GM12878 (cell line): ENCODE measurements around the gene PTPRM. TPM values are rescaled to one million over a fixed set of nuclear protein-coding genes. Genes with fewer than 3 reads are reported as not detected.

Source experiments
- ATAC-seq: fragments of 200-7000 bp; cut with Tn5 transposase; 3 replicates; pipeline ENCODE4 v1.9.1; 2020; ENCODE audit warnings: mild to moderate bottlenecking, moderate library complexity
- BruUV-seq: library from RNA; stranded (reverse); fragments of 400-500 nt; replicated peaks from 2 replicates; lab custom pipeline; 2021; lab: Mats Ljungman, UMichigan
- CTCF ChIA-PET: fragments of 300-600 bp; sonication (Branson Sonifier 250); formaldehyde crosslinking; extraction: SDS; loops from one replicate; lab custom pipeline; 2021; ENCODE audit warnings: inconsistent platforms; lab: Yijun Ruan, JAX
- POLR2A ChIA-PET: fragments of 350-600 bp; formaldehyde crosslinking; extraction: SDS; loops from one replicate; lab custom pipeline; 2021; ENCODE audit warnings: inconsistent platforms; lab: Charles Lee
- RAD21 ChIA-PET: fragments of 300-600 bp; sonication (Branson Sonifier 250); formaldehyde crosslinking; loops from one replicate; lab custom pipeline; 2023; ENCODE audit warnings: antibody characterized with exemption; ENCODE audit not compliant: unreplicated experiment; lab: Charles Lee
- SMC1A ChIA-PET: fragments of 300-600 bp; sonication (Branson Sonifier 250); formaldehyde crosslinking; loops from one replicate; lab custom pipeline; 2023; ENCODE audit not compliant: unreplicated experiment, uncharacterized antibody; lab: Charles Lee
- DNase-seq: peaks from one replicate; pipeline ENCODE4 v3.0.0-alpha.2; 2011; ENCODE audit warnings: low read depth, low spot score
- FAIRE-seq: peaks from 3 replicates; lab custom pipeline; 2011; peaks lifted over from hg19 to GRCh38; lab: Jason Lieb, UNC
- H2AFZ ChIP-seq: 2 replicates; pipeline ENCODE4 v1.6.0; 2011; ENCODE audit warnings: low read depth, low read length, control low read depth; ENCODE audit not compliant: control insufficient read depth
- H3K27ac ChIP-seq: 2 replicates; pipeline ENCODE4 v1.5.1; 2011; ENCODE audit warnings: control low read depth; ENCODE audit not compliant: control insufficient read depth, insufficient read depth
- H3K27me3 ChIP-seq, 2 experiments: replicated peaks in 1 of 2; 2 replicates each; pipeline versions ENCODE4 v1.6.0 to v1.6.1; 2011; ENCODE audit warnings: low read length in 1 of 2; ENCODE audit not compliant: control insufficient read depth in 2 of 2, insufficient read depth in 2 of 2
- H3K36me3 ChIP-seq, 2 experiments: 2 replicates each; pipeline ENCODE4 v1.5.1; 2011; ENCODE audit warnings: low read length in 1 of 2; ENCODE audit not compliant: control insufficient read depth in 2 of 2, insufficient read depth in 2 of 2
- H3K4me1 ChIP-seq: 2 replicates; pipeline ENCODE4 v1.6.1; 2011; ENCODE audit warnings: mild to moderate bottlenecking, low read length, moderate library complexity, mixed read lengths; ENCODE audit not compliant: control insufficient read depth, insufficient read depth
- H3K4me2 ChIP-seq: 2 replicates; pipeline ENCODE4 v1.6.0; 2011; ENCODE audit warnings: control low read depth; ENCODE audit not compliant: control insufficient read depth, insufficient read depth
- H3K4me3 ChIP-seq: fragments of 200-600 bp; sonication (generic); 2 replicates; pipeline ENCODE4 v1.5.1; 2016
- H3K79me2 ChIP-seq: 2 replicates; pipeline ENCODE4 v1.6.0; 2011; ENCODE audit warnings: low read length; ENCODE audit not compliant: control insufficient read depth, insufficient read depth
- H3K9ac ChIP-seq: 2 replicates; pipeline ENCODE4 v1.8.0; 2011; ENCODE audit warnings: low read length, control low read depth, mixed read lengths; ENCODE audit not compliant: control insufficient read depth, insufficient read depth
- H3K9me3 ChIP-seq: replicated peaks from 3 replicates; pipeline ENCODE4 v1.5.1; 2011; ENCODE audit warnings: mild to moderate bottlenecking, low read length; ENCODE audit not compliant: control insufficient read depth, insufficient read depth
- H4K20me1 ChIP-seq: 2 replicates; pipeline ENCODE4 v1.6.0; 2011; ENCODE audit not compliant: control insufficient read depth, insufficient read depth
- EZH2 ChIP-seq: IDR thresholded peaks from 2 replicates; pipeline ENCODE4 v1.6.1; 2012; ENCODE audit warnings: low read depth, mild to moderate bottlenecking, control low read depth, inconsistent platforms, low read length, borderline replicate concordance; ENCODE audit not compliant: control insufficient read depth
- MEF2A ChIP-seq: IDR thresholded peaks from 2 replicates; pipeline ENCODE4 v1.6.1; 2011; ENCODE audit warnings: low read depth, mild to moderate bottlenecking, low read length, moderate library complexity; ENCODE audit not compliant: insufficient read depth
- RFX5 ChIP-seq: IDR thresholded peaks from 2 replicates; pipeline ENCODE4 v1.6.1; 2011; ENCODE audit warnings: low read depth, low read length, improper control_type of control experiment
- RUNX3 ChIP-seq: IDR thresholded peaks from 2 replicates; pipeline ENCODE4 v1.6.1; 2012; ENCODE audit warnings: low read length, inconsistent platforms
- SMC3 ChIP-seq: IDR thresholded peaks from 2 replicates; pipeline ENCODE4 v1.6.1; 2011; ENCODE audit warnings: low read length, improper control_type of control experiment, borderline replicate concordance
- TAF1 ChIP-seq: IDR thresholded peaks from 2 replicates; pipeline ENCODE4 v1.6.1; 2011; ENCODE audit warnings: mild to moderate bottlenecking, low read depth, low read length, borderline replicate concordance
- YBX1 ChIP-seq: fragments of 450-650 bp; IDR thresholded peaks from 2 replicates; pipeline ENCODE4 v1.6.1; 2016; ENCODE audit warnings: antibody characterized with exemption
- ZNF207 ChIP-seq: fragments of 450-650 bp; IDR thresholded peaks from 2 replicates; pipeline ENCODE4 v1.6.1; 2014; ENCODE audit warnings: antibody characterized with exemption, mild to moderate bottlenecking, borderline replicate concordance
- ZNF24 ChIP-seq: fragments of 450-650 bp; IDR thresholded peaks from 2 replicates; pipeline ENCODE4 v1.6.1; 2017; ENCODE audit warnings: antibody characterized with exemption, mild to moderate bottlenecking
- WGBS: methylation state at CpG from one replicate; pipeline ENCODE4 v1.1.6; 2016; ENCODE audit warnings: low lambda C conversion rate; ENCODE audit not compliant: insufficient replicate concordance, insufficient coverage; ENCODE audit errors: missing lambda C conversion rate; 5-methylcytosine and 5-hydroxymethylcytosine counted together
- in situ Hi-C: fragments of 300-500 bp; cut with MboI; formaldehyde crosslinking; loops from 9 replicates; pipeline ENCODE4 v1.14.3; 2018; ENCODE audit warnings: mixed read lengths
- intact Hi-C: fragments of 100-400 bp; cut with micrococcal nuclease; formaldehyde crosslinking; loops from one replicate; pipeline ENCODE4 v1.14.2; 2022; ENCODE audit not compliant: unreplicated experiment
- polyA plus RNA-seq, 11 experiments: library from polyadenylated mRNA; depleted of rRNA in 4 of 11; unstranded in 6 of 11; stranded (reverse) in 5 of 11; fragments of >200 nt; fragmentation: Nextera tagmentation in 4 of 11; fragmentation: Illumina TruSeq in 1 of 11; extraction: Ambion mirVana in 4 of 11; extraction: Trizol in 1 of 11; gene quantifications; 1 replicate in 1 of 11; 2 replicates in 10 of 11; pipeline versions ENCODE4 v1.2.1 to v1.2.3, GENCODE V29; 2011 to 2016; ENCODE audit warnings: inconsistent platforms in 2 of 11, missing spikeins in 2 of 11, low read depth in 1 of 11
- total RNA-seq, 4 experiments: library from RNA; depleted of rRNA in 3 of 4; stranded (reverse); fragments of >200 nt in 3 of 4; fragmentation: Illumina TruSeq in 1 of 4; extraction: Trizol in 1 of 4; gene quantifications; 2 replicates each; pipeline versions ENCODE4 v1.2.1 to v1.2.3, GENCODE V29; 2013 to 2021
- TF ChIP-seq, protein P1 (sequence below), 3 experiments: IDR thresholded peaks in 2 of 3; conservative IDR thresholded peaks in 1 of 3; 2 replicates each; pipeline ENCODE4 v1.5.1; 2011; ENCODE audit warnings: low read depth in 3 of 3, low read length in 3 of 3, mild to moderate bottlenecking in 3 of 3, control low read depth in 2 of 3, moderate library complexity in 2 of 3, inconsistent platforms in 1 of 3, mixed read lengths in 1 of 3; ENCODE audit not compliant: control insufficient read depth in 2 of 3, insufficient read depth in 1 of 3; ENCODE audit errors: extremely low read depth in 1 of 3
- TF ChIP-seq, protein P2 (sequence below): fragments of 450-650 bp; conservative IDR thresholded peaks from 2 replicates; pipeline ENCODE4 v1.6.1; 2017; ENCODE audit warnings: mild to moderate bottlenecking, moderate library complexity
- TF ChIP-seq, protein P3 (sequence below): IDR thresholded peaks from 2 replicates; pipeline ENCODE4 v1.6.1; 2012; ENCODE audit warnings: low read depth, low read length, improper control_type of control experiment
- TF ChIP-seq, protein P4 (sequence below): fragments of 450-650 bp; IDR thresholded peaks from 2 replicates; pipeline ENCODE4 v1.6.1; 2017; ENCODE audit warnings: mild to moderate bottlenecking, moderate library complexity

The PTPRM gene
- total and polyA plus RNA-seq, 10 of the 15 experiments (the other 5 are each of a cell fraction or from before 2014, with no cell fraction given) = 0.07 to 22.6 (median 0.60) TPM

DNA sequence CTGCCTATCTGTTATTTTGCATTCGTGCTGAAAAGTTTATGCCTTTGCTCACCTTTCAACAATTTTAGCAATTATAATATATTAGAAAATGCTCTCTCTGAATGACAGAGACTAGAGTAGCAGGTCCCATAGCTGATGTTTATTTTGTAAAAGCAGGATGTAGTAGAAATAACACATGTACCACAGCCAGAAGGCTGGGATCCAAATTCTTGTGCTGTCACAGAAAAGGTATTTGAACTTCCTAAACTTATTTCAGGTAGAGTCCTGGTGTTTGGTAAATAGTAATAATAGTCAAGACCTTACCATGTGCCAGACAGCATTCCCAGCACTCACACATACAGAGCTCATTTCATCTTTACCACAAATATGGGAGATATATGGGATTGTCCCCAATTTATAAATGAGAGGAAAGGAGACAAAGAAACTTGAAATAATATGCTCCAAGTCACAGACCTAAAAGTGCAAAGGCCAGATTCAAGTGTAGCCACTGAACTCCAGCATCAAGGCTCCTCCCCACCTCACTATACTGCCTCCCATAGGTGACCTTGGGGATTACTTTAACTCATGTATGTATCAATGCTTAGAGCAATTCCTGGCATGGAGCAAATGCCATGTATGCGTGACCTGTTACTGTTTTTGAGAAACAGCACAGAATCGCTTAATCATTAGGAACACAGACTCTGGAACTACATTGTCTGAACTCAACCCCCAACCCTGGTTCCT is 757.4 kb downstream of the PTPRM start (continued):
- TF ChIP-seq, protein P1, sequence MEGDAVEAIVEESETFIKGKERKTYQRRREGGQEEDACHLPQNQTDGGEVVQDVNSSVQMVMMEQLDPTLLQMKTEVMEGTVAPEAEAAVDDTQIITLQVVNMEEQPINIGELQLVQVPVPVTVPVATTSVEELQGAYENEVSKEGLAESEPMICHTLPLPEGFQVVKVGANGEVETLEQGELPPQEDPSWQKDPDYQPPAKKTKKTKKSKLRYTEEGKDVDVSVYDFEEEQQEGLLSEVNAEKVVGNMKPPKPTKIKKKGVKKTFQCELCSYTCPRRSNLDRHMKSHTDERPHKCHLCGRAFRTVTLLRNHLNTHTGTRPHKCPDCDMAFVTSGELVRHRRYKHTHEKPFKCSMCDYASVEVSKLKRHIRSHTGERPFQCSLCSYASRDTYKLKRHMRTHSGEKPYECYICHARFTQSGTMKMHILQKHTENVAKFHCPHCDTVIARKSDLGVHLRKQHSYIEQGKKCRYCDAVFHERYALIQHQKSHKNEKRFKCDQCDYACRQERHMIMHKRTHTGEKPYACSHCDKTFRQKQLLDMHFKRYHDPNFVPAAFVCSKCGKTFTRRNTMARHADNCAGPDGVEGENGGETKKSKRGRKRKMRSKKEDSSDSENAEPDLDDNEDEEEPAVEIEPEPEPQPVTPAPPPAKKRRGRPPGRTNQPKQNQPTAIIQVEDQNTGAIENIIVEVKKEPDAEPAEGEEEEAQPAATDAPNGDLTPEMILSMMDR (IDR thresholded peaks at IDR 0.05 in 2 of 3, conservative IDR thresholded peaks at IDR 0.05 in 1 of 3; ENCODE audit: control insufficient read depth in 2 of 3, extremely low read depth in 1 of 3, insufficient read depth in 1 of 3, low read depth in 3 of 3, low read length in 3 of 3) = no peak
- TF ChIP-seq, protein P2, sequence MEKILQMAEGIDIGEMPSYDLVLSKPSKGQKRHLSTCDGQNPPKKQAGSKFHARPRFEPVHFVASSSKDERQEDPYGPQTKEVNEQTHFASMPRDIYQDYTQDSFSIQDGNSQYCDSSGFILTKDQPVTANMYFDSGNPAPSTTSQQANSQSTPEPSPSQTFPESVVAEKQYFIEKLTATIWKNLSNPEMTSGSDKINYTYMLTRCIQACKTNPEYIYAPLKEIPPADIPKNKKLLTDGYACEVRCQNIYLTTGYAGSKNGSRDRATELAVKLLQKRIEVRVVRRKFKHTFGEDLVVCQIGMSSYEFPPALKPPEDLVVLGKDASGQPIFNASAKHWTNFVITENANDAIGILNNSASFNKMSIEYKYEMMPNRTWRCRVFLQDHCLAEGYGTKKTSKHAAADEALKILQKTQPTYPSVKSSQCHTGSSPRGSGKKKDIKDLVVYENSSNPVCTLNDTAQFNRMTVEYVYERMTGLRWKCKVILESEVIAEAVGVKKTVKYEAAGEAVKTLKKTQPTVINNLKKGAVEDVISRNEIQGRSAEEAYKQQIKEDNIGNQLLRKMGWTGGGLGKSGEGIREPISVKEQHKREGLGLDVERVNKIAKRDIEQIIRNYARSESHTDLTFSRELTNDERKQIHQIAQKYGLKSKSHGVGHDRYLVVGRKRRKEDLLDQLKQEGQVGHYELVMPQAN = no peak
- no peak for TF ChIP-seq RUNX3
- TF ChIP-seq, all 136 proteins: peak for 0

DNA sequence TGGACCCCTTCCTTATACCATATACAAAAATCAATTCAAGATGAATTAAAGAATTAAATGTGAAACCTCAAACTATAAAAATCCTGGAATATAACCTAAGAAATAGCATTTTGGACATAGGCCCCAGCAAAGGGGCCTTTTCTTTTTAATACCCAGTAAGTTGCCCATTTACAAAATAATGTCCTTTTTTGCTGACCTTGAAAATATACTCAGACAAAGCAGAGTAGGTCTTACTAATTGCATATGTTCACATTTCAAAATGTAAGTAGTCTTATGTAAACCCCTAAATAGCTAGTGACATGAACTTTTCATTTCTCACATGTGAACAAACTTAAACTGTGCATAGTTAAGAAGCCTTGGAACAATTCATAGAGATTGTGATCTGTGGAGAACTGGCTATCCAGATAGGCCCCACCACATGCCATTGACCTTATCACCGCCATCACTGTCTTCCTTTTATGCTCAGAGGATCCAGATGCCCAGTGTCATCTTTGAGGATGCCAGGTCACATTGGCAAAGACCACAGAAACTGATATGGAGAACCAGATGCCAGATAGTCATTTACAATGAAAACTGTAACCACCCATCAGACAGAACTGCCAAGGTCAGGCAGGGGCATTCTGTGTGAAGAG is 759.8 kb downstream of the PTPRM start:
- no peaks in the 10 kb centered on the region for H3K36me3 ChIP-seq
- BruUV-seq = no TSS peak
- no peak overlapping the region for H3K27ac ChIP-seq
- no peaks in the 10 kb centered on the region for H3K79me2 ChIP-seq
- no peak overlapping the region for H3K4me2 ChIP-seq
- H3K9ac ChIP-seq = no peak overlapping the region
- POLR2A ChIA-PET = no interaction called here
- in situ Hi-C loops (no loop called here), intact Hi-C loops (no loop called here)
- ATAC-seq (no peak), FAIRE-seq (no peak), DNase-seq (no peak)
- SMC1A ChIA-PET = interaction anchor here (0.8 kb wide), 1 partner anchor 22 kb away, joined by 3 read pairs; no protein-coding TSS in a partner anchor
- CTCF ChIA-PET = no interaction called here
- RAD21 ChIA-PET = no interaction called here
- no peak overlapping the region for H3K4me3 ChIP-seq
- no peak overlapping the region for H2AFZ ChIP-seq
- no peaks in the 10 kb centered on the region; a peak in 1 of 4 replicates for H3K27me3 ChIP-seq
- H3K9me3 ChIP-seq = no peaks in the 10 kb centered on the region
- H3K4me1 ChIP-seq = no peaks in the 10 kb centered on the region
- WGBS = 0% methylated on average over 1 of the region's 1 CpG
- H4K20me1 ChIP-seq = no peaks in the 10 kb centered on the region
- TF ChIP-seq EZH2 = no peak
- no peak for TF ChIP-seq YBX1
- TF ChIP-seq, protein P3, sequence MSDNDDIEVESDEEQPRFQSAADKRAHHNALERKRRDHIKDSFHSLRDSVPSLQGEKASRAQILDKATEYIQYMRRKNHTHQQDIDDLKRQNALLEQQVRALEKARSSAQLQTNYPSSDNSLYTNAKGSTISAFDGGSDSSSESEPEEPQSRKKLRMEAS = no peak
- no peak for TF ChIP-seq ZNF207
- TF ChIP-seq, protein P4, sequence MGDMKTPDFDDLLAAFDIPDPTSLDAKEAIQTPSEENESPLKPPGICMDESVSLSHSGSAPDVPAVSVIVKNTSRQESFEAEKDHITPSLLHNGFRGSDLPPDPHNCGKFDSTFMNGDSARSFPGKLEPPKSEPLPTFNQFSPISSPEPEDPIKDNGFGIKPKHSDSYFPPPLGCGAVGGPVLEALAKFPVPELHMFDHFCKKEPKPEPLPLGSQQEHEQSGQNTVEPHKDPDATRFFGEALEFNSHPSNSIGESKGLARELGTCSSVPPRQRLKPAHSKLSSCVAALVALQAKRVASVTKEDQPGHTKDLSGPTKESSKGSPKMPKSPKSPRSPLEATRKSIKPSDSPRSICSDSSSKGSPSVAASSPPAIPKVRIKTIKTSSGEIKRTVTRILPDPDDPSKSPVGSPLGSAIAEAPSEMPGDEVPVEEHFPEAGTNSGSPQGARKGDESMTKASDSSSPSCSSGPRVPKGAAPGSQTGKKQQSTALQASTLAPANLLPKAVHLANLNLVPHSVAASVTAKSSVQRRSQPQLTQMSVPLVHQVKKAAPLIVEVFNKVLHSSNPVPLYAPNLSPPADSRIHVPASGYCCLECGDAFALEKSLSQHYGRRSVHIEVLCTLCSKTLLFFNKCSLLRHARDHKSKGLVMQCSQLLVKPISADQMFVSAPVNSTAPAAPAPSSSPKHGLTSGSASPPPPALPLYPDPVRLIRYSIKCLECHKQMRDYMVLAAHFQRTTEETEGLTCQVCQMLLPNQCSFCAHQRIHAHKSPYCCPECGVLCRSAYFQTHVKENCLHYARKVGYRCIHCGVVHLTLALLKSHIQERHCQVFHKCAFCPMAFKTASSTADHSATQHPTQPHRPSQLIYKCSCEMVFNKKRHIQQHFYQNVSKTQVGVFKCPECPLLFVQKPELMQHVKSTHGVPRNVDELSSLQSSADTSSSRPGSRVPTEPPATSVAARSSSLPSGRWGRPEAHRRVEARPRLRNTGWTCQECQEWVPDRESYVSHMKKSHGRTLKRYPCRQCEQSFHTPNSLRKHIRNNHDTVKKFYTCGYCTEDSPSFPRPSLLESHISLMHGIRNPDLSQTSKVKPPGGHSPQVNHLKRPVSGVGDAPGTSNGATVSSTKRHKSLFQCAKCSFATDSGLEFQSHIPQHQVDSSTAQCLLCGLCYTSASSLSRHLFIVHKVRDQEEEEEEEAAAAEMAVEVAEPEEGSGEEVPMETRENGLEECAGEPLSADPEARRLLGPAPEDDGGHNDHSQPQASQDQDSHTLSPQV = no peak
- no peak for TF ChIP-seq SMC3
- no peak for TF ChIP-seq ZNF24
- TF ChIP-seq TAF1 = no peak
- TF ChIP-seq RFX5 = no peak
- TF ChIP-seq MEF2A = no peak
